ENCODE measurements around the gene IL10RB. TPM values are rescaled to one million over a fixed set of nuclear protein-coding genes. Genes with fewer than 3 reads are reported as not detected.

IL10RB gene
- total RNA-seq, 1 donor from 2014 or later, result 47.1 TPM

DNA sequence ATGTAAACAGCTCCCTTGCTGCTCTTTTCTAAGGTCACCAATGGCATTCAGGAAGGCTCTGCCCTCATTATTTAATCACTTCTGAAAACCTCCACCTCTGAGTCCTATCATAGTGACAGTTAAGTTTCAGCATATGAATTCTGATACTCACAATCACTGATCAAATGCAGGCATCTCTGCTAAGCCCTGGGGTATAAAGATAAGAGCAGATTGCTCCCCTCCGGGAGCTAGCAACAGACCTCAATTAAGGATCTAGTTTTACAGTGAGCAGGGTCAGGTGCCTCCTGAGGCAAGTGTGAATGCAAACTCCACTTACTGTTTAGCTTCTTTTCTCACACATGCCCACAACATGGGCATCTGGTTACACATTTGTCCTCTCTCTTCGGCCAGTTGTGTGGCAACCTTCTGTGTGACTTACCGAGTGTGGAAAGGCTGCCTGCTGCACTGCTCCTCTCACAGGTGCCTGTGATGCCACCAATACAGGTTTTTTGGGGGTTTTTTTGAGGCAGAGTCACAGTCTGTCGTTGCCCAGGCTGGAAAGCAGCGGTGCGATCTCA lies 15.0 kb downstream of the IL10RB start:
- Histone ChIP-seq H3K4me3 (no peak overlapping the region), H3K36me3 (peaks cover 75% of the 10 kb centered on the region), H3K9me3 (no peaks in the 10 kb centered on the region), H3K27me3 (no peaks in the 10 kb centered on the region), H3K27ac (no peak overlapping the region), H3K4me1 (peaks cover 4% of the 10 kb centered on the region)
- ATAC-seq (no peak), DNase-seq (no peak)
- TF ChIP-seq, protein P1, sequence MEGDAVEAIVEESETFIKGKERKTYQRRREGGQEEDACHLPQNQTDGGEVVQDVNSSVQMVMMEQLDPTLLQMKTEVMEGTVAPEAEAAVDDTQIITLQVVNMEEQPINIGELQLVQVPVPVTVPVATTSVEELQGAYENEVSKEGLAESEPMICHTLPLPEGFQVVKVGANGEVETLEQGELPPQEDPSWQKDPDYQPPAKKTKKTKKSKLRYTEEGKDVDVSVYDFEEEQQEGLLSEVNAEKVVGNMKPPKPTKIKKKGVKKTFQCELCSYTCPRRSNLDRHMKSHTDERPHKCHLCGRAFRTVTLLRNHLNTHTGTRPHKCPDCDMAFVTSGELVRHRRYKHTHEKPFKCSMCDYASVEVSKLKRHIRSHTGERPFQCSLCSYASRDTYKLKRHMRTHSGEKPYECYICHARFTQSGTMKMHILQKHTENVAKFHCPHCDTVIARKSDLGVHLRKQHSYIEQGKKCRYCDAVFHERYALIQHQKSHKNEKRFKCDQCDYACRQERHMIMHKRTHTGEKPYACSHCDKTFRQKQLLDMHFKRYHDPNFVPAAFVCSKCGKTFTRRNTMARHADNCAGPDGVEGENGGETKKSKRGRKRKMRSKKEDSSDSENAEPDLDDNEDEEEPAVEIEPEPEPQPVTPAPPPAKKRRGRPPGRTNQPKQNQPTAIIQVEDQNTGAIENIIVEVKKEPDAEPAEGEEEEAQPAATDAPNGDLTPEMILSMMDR (IDR thresholded peaks at IDR 0.05), result no peak
- intact Hi-C loops (cut with DNase I), result no loop called here

- Histone ChIP-seq H3K27me3 (no peaks in the 10 kb centered on the region), H3K4me1 (peaks cover 21% of the 10 kb centered on the region), H3K4me3 (no peak overlapping the region), H3K9me3 (no peaks in the 10 kb centered on the region), H3K36me3 (peaks cover 63% of the 10 kb centered on the region), H3K27ac (no peak overlapping the region)
- DNase-seq (no peak), ATAC-seq (no peak)
- intact Hi-C loops (cut with DNase I), result no loop called here
- TF ChIP-seq, protein P1 (IDR thresholded peaks at IDR 0.05), result no peak
Measured at GRCh38 chr21:33283203-33283602, 17.0 kb downstream of the IL10RB start.

GRCh38 chr21:33286076-33286475 lies 19.9 kb downstream of the IL10RB start:
- Histone ChIP-seq H3K36me3 (peaks cover 51% of the 10 kb centered on the region), H3K27me3 (no peaks in the 10 kb centered on the region), H3K4me3 (no peak overlapping the region), H3K4me1 (peaks cover 21% of the 10 kb centered on the region), H3K9me3 (no peaks in the 10 kb centered on the region), H3K27ac (peak overlapping the region; percentile 83)
- TF ChIP-seq, protein P1 (IDR thresholded peaks at IDR 0.05), result no peak
- ATAC-seq, result peak; percentile 25
- intact Hi-C loops (cut with DNase I), result no loop called here
- no peak for DNase-seq

DNA sequence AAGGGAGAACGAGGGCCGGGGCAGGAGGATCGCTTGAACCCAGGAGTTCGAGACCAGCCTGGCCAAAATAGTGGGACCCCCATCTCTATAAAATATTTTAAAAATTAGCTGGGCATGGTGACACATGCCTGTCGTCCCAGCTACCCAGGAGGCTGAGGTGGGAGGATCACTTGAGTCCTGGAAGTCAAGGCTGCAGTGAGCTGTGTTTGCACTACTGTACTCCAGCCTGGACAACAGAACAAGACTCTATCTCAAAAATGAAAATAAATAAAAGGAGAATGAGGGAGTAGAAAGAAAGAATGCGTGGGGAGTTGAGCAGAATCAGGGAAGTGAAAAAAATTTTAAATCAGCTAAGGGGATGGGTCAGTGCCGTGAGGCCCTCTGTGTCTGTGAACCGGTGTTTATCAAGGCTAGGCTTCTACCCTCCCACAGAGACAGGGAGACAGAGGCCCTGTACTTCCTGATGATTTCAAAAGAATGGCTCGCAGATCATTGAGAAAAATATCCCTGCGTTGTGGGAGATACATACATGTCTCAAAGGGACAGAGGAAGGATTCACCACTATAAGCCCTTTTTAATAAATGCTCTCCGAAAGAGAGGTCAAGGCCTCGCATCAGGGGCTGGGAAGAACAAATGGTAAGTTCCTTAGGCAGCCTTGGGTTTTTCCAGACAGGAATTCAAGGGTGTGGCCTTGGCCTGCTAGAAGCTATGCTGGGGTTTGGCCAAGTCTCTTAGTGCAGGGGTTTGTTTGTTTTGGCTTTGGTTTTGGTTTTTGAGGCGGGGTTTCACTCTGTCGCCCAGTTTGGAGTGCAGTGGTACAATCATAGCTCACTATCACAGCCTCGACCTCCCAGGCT lies 20.7 kb downstream of the IL10RB start:
- Histone ChIP-seq H3K4me1 (peaks cover 21% of the 10 kb centered on the region), H3K9me3 (no peaks in the 10 kb centered on the region), H3K27me3 (no peaks in the 10 kb centered on the region), H3K4me3 (no peak overlapping the region), H3K27ac (peak overlapping the region; percentile 83), H3K36me3 (peaks cover 51% of the 10 kb centered on the region)
- DNase-seq (no peak), ATAC-seq (peak; percentile 77)
- intact Hi-C loops (cut with DNase I), result no loop called here
- TF ChIP-seq, protein P1 (IDR thresholded peaks at IDR 0.05), result no peak

GRCh38 chr21:33289199-33289819 lies 23.1 kb downstream of the IL10RB start:
- TF ChIP-seq, protein P1 (IDR thresholded peaks at IDR 0.05), result no peak
- peaks cover 41% of the 10 kb centered on the region for H3K36me3 ChIP-seq
- ATAC-seq (peak; percentile 24), DNase-seq (no peak)
- H3K4me1 ChIP-seq, result peaks cover 21% of the 10 kb centered on the region
- H3K27ac ChIP-seq, result no peak overlapping the region
- H3K4me3 ChIP-seq, result no peak overlapping the region
- intact Hi-C loops (cut with DNase I), result no loop called here
- H3K9me3 ChIP-seq, result no peaks in the 10 kb centered on the region
- H3K27me3 ChIP-seq, result no peaks in the 10 kb centered on the region

Data from upper lobe of right lung (tissue), 1 donor.